ENCODE results near the gene ASB15.

DNA sequence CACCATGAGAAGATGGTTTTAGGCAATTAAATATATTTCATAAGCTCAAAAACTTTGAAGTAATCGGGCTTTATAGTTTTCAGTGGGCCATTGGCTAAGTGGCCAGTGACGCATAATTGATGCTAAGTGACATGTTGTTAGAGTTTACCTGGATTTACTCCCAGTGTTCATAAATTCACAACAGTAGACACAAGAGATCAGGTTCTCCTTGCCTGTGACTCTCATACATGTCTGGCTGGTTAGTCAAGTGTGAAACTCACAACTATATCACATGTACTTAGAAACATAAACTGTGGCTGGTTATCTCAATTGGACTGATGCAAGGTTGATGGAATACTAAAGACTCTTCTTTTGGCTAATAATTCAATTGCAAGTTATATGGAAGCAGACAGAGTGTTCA is 26.2 kb downstream of the ASB15 start:
- no peak for TF ChIP-seq EZH2phosphoT487 (IDR thresholded peaks at IDR 0.05; ENCODE audit: low read length)
- TF ChIP-seq, protein P1, sequence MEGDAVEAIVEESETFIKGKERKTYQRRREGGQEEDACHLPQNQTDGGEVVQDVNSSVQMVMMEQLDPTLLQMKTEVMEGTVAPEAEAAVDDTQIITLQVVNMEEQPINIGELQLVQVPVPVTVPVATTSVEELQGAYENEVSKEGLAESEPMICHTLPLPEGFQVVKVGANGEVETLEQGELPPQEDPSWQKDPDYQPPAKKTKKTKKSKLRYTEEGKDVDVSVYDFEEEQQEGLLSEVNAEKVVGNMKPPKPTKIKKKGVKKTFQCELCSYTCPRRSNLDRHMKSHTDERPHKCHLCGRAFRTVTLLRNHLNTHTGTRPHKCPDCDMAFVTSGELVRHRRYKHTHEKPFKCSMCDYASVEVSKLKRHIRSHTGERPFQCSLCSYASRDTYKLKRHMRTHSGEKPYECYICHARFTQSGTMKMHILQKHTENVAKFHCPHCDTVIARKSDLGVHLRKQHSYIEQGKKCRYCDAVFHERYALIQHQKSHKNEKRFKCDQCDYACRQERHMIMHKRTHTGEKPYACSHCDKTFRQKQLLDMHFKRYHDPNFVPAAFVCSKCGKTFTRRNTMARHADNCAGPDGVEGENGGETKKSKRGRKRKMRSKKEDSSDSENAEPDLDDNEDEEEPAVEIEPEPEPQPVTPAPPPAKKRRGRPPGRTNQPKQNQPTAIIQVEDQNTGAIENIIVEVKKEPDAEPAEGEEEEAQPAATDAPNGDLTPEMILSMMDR (IDR thresholded peaks at IDR 0.05; ENCODE audit: low read length) = no peak
